GM23338 (cell line): ENCODE results near the gene NTM. TPM values are rescaled to one million over a fixed set of nuclear protein-coding genes. Genes with fewer than 3 reads are reported as not detected.

Experiments used
- ATAC-seq: fragments of 200-7000 bp; cut with Tn5 transposase; 3 replicates; pipeline ENCODE4 v1.9.1; 2020
- DNase-seq: peaks from one replicate; pipeline ENCODE4 v3.0.0-alpha.2; 2015; ENCODE audit warnings: low spot score
- H2AFZ ChIP-seq: fragments of 200-600 bp; sonication (generic); 2 replicates; pipeline ENCODE4 v1.8.0; 2016; ENCODE audit warnings: antibody characterized with exemption, mild to moderate bottlenecking, moderate library complexity
- H3F3A ChIP-seq: fragments of 200-600 bp; sonication (generic); replicated peaks from 2 replicates; pipeline ENCODE4 v1.8.0; 2017; ENCODE audit warnings: antibody characterized with exemption, mixed run types, low read depth
- H3K27ac ChIP-seq: fragments of 200-600 bp; sonication (generic); 2 replicates; pipeline ENCODE4 v1.6.1; 2016; ENCODE audit warnings: low read depth
- H3K27me3 ChIP-seq: fragments of 200-600 bp; sonication (generic); 2 replicates; pipeline ENCODE4 v1.8.0; 2016; ENCODE audit warnings: mild to moderate bottlenecking, mixed run types, moderate library complexity; ENCODE audit not compliant: insufficient read depth
- H3K36me3 ChIP-seq: fragments of 200-600 bp; sonication (generic); 2 replicates; pipeline ENCODE4 v1.8.0; 2016; ENCODE audit warnings: mild to moderate bottlenecking; ENCODE audit not compliant: insufficient read depth
- H3K4me1 ChIP-seq: fragments of 200-600 bp; sonication (generic); 2 replicates; pipeline ENCODE4 v1.8.0; 2016; ENCODE audit warnings: mild to moderate bottlenecking, moderate library complexity; ENCODE audit not compliant: insufficient read depth
- H3K4me2 ChIP-seq: fragments of 200-600 bp; sonication (generic); 2 replicates; pipeline ENCODE4 v1.7.1; 2017; ENCODE audit warnings: mixed run types
- H3K4me3 ChIP-seq: fragments of 200-600 bp; sonication (generic); 2 replicates; pipeline ENCODE4 v1.6.1; 2016; ENCODE audit warnings: mixed run types
- H3K79me2 ChIP-seq: fragments of 200-600 bp; sonication (generic); replicated peaks from 2 replicates; pipeline ENCODE4 v1.8.0; 2017; ENCODE audit warnings: mild to moderate bottlenecking; ENCODE audit not compliant: insufficient read depth
- H3K9me2 ChIP-seq: fragments of 200-600 bp; sonication (generic); 2 replicates; pipeline ENCODE4 v1.8.0; 2017; ENCODE audit not compliant: insufficient read depth
- H4K20me1 ChIP-seq: fragments of 200-600 bp; sonication (generic); replicated peaks from 2 replicates; pipeline ENCODE4 v1.8.0; 2017; ENCODE audit warnings: mild to moderate bottlenecking; ENCODE audit not compliant: insufficient read depth
- H3K27ac Mint-ChIP-seq: 2 replicates; pipeline ENCODE4 v1.8.0; 2020; ENCODE audit warnings: inconsistent platforms, mild to moderate bottlenecking, moderate library complexity, mixed read lengths
- H3K27me3 Mint-ChIP-seq: 3 replicates; pipeline ENCODE4 v1.8.0; 2022; ENCODE audit warnings: low read depth, mild to moderate bottlenecking, moderate library complexity, mixed read lengths, inconsistent platforms; ENCODE audit not compliant: insufficient read depth, poor library complexity
- H3K36me3 Mint-ChIP-seq: 3 replicates; pipeline ENCODE4 v1.8.0; 2021; ENCODE audit warnings: low read depth, mild to moderate bottlenecking, inconsistent platforms, moderate library complexity, mixed read lengths
- H3K4me1 Mint-ChIP-seq: 3 replicates; pipeline ENCODE4 v1.8.0; 2020; ENCODE audit warnings: mild to moderate bottlenecking, inconsistent platforms, mixed read lengths
- H3K4me3 Mint-ChIP-seq: 3 replicates; pipeline ENCODE4 v1.8.0; 2021; ENCODE audit warnings: moderate library complexity, mild to moderate bottlenecking, inconsistent platforms, mixed read lengths
- H3K9me3 Mint-ChIP-seq: 3 replicates; pipeline ENCODE4 v1.8.0; 2020; ENCODE audit warnings: moderate library complexity, mild to moderate bottlenecking, inconsistent platforms, mixed read lengths
- CREB1 ChIP-seq: fragments of 250-450 bp; sonication (Bioruptor Pico); IDR thresholded peaks from 2 replicates; pipeline ENCODE4 v1.5.0; 2020; ENCODE audit warnings: low read depth, mild to moderate bottlenecking, moderate library complexity
- EZH2 ChIP-seq: fragments of 200-600 bp; sonication (generic); IDR thresholded peaks from one replicate; pipeline ENCODE4 v1.8.0; 2017; ENCODE audit warnings: antibody characterized with exemption, mild to moderate bottlenecking, low read depth; ENCODE audit not compliant: unreplicated experiment
- EZH2phosphoT487 ChIP-seq: fragments of 200-600 bp; sonication (generic); IDR thresholded peaks from one replicate; pipeline ENCODE4 v1.8.1; 2018; ENCODE audit warnings: antibody characterized with exemption; ENCODE audit not compliant: unreplicated experiment
- JUNB ChIP-seq: IDR thresholded peaks from one replicate; pipeline ENCODE4 v1.6.1; 2016; ENCODE audit warnings: antibody characterized with exemption; ENCODE audit not compliant: unreplicated experiment
- NANOG ChIP-seq: IDR thresholded peaks from 2 replicates; pipeline ENCODE4 v1.6.1; 2016; ENCODE audit warnings: antibody characterized with exemption, borderline replicate concordance
- POLR2AphosphoS5 ChIP-seq: IDR thresholded peaks from 2 replicates; pipeline ENCODE4 v1.6.1; 2016; ENCODE audit warnings: antibody characterized with exemption, low read depth
- STAT1 ChIP-seq: IDR thresholded peaks from one replicate; pipeline ENCODE4 v1.6.1; 2016; ENCODE audit warnings: antibody characterized with exemption; ENCODE audit not compliant: unreplicated experiment
- ZNF114 ChIP-seq: fragments of 250-450 bp; sonication (Bioruptor Pico); IDR thresholded peaks from 2 replicates; pipeline ENCODE4 v1.5.0; 2020; ENCODE audit warnings: mild to moderate bottlenecking, moderate library complexity
- ZNF331 ChIP-seq: fragments of 250-450 bp; sonication (Bioruptor Pico); IDR thresholded peaks from 2 replicates; pipeline ENCODE4 v1.5.0; 2020; ENCODE audit warnings: low read depth, mild to moderate bottlenecking, moderate library complexity
- polyA plus RNA-seq: library from polyadenylated mRNA; unstranded; fragments of >200 nt; fragmentation: Nextera tagmentation; extraction: Ambion mirVana; gene quantifications from 2 replicates; pipeline ENCODE4 v1.2.1, GENCODE V29; 2016
- total RNA-seq: library from RNA; depleted of rRNA; stranded (reverse); fragments of >200 nt; shearing (Covaris generic); gene quantifications from 2 replicates; pipeline ENCODE4 v1.2.3, GENCODE V29; 2014
- TF ChIP-seq, protein P1 (sequence below): IDR thresholded peaks from 2 replicates; pipeline ENCODE4 v1.6.1; 2016; ENCODE audit warnings: antibody characterized with exemption
- TF ChIP-seq, protein P2 (sequence below): IDR thresholded peaks from one replicate; pipeline ENCODE4 v1.6.1; 2018; ENCODE audit warnings: antibody characterized with exemption; ENCODE audit not compliant: unreplicated experiment
- TF ChIP-seq, protein P3 (sequence below), 2 experiments: fragments of 200-600 bp in 1 of 2; sonication (generic) in 1 of 2; conservative IDR thresholded peaks; 2 replicates each; pipeline versions ENCODE4 v1.5.1 to v1.6.1; 2016 to 2017; ENCODE audit warnings: antibody characterized with exemption in 2 of 2, low read depth in 2 of 2, mild to moderate bottlenecking in 2 of 2, moderate library complexity in 1 of 2
- TF ChIP-seq, protein P4 (sequence below): fragments of 250-450 bp; sonication (Bioruptor Pico); IDR thresholded peaks from 2 replicates; pipeline ENCODE4 v1.5.0; 2020; ENCODE audit warnings: mild to moderate bottlenecking, moderate library complexity

The NTM gene
- total and polyA plus RNA-seq, 2 experiments from 2014 or later, result 10.6 to 14.6 TPM

DNA sequence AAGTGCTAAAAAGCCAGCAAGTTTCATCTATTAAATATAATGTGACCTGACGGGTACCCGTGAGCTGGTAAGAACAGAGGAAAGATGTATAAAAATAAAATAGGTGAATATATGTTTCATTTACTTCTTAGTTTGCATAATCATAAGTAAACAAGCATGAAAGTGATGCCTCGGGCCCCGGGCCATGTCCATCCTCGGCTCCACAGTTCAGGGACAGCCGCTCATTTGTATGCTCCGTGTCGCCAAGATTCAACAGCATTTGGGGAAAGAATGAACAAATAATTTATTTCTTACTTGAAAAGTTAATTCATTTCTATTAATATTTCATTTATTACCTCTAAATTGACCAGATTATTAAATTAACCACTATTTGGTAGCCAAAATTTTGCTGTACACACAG, 251.8 kb downstream of the NTM start:
- no peak overlapping the region for H3K4me2 ChIP-seq
- no peaks in the 10 kb centered on the region for H3K36me3 Mint-ChIP-seq
- H4K20me1 ChIP-seq, result no peaks in the 10 kb centered on the region
- H3K9me2 ChIP-seq, result no peaks in the 10 kb centered on the region
- H3F3A ChIP-seq, result no peaks in the 10 kb centered on the region
- TF ChIP-seq CREB1 (CRISPR knock-in tag) (no peak), ZNF331 (no peak), NANOG (no peak), POLR2AphosphoS5 (no peak), STAT1 (no peak), EZH2 (no peak), ZNF114 (CRISPR knock-in tag) (no peak), EZH2phosphoT487 (no peak), JUNB (no peak)
- TF ChIP-seq, protein P1, sequence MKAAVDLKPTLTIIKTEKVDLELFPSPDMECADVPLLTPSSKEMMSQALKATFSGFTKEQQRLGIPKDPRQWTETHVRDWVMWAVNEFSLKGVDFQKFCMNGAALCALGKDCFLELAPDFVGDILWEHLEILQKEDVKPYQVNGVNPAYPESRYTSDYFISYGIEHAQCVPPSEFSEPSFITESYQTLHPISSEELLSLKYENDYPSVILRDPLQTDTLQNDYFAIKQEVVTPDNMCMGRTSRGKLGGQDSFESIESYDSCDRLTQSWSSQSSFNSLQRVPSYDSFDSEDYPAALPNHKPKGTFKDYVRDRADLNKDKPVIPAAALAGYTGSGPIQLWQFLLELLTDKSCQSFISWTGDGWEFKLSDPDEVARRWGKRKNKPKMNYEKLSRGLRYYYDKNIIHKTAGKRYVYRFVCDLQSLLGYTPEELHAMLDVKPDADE, result no peak
- TF ChIP-seq, protein P2, sequence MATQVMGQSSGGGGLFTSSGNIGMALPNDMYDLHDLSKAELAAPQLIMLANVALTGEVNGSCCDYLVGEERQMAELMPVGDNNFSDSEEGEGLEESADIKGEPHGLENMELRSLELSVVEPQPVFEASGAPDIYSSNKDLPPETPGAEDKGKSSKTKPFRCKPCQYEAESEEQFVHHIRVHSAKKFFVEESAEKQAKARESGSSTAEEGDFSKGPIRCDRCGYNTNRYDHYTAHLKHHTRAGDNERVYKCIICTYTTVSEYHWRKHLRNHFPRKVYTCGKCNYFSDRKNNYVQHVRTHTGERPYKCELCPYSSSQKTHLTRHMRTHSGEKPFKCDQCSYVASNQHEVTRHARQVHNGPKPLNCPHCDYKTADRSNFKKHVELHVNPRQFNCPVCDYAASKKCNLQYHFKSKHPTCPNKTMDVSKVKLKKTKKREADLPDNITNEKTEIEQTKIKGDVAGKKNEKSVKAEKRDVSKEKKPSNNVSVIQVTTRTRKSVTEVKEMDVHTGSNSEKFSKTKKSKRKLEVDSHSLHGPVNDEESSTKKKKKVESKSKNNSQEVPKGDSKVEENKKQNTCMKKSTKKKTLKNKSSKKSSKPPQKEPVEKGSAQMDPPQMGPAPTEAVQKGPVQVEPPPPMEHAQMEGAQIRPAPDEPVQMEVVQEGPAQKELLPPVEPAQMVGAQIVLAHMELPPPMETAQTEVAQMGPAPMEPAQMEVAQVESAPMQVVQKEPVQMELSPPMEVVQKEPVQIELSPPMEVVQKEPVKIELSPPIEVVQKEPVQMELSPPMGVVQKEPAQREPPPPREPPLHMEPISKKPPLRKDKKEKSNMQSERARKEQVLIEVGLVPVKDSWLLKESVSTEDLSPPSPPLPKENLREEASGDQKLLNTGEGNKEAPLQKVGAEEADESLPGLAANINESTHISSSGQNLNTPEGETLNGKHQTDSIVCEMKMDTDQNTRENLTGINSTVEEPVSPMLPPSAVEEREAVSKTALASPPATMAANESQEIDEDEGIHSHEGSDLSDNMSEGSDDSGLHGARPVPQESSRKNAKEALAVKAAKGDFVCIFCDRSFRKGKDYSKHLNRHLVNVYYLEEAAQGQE, result no peak
- TF ChIP-seq, protein P3, sequence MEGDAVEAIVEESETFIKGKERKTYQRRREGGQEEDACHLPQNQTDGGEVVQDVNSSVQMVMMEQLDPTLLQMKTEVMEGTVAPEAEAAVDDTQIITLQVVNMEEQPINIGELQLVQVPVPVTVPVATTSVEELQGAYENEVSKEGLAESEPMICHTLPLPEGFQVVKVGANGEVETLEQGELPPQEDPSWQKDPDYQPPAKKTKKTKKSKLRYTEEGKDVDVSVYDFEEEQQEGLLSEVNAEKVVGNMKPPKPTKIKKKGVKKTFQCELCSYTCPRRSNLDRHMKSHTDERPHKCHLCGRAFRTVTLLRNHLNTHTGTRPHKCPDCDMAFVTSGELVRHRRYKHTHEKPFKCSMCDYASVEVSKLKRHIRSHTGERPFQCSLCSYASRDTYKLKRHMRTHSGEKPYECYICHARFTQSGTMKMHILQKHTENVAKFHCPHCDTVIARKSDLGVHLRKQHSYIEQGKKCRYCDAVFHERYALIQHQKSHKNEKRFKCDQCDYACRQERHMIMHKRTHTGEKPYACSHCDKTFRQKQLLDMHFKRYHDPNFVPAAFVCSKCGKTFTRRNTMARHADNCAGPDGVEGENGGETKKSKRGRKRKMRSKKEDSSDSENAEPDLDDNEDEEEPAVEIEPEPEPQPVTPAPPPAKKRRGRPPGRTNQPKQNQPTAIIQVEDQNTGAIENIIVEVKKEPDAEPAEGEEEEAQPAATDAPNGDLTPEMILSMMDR (conservative IDR thresholded peaks at IDR 0.05; ENCODE audit: low read depth in 2 of 2), result no peak
- TF ChIP-seq, protein P4, sequence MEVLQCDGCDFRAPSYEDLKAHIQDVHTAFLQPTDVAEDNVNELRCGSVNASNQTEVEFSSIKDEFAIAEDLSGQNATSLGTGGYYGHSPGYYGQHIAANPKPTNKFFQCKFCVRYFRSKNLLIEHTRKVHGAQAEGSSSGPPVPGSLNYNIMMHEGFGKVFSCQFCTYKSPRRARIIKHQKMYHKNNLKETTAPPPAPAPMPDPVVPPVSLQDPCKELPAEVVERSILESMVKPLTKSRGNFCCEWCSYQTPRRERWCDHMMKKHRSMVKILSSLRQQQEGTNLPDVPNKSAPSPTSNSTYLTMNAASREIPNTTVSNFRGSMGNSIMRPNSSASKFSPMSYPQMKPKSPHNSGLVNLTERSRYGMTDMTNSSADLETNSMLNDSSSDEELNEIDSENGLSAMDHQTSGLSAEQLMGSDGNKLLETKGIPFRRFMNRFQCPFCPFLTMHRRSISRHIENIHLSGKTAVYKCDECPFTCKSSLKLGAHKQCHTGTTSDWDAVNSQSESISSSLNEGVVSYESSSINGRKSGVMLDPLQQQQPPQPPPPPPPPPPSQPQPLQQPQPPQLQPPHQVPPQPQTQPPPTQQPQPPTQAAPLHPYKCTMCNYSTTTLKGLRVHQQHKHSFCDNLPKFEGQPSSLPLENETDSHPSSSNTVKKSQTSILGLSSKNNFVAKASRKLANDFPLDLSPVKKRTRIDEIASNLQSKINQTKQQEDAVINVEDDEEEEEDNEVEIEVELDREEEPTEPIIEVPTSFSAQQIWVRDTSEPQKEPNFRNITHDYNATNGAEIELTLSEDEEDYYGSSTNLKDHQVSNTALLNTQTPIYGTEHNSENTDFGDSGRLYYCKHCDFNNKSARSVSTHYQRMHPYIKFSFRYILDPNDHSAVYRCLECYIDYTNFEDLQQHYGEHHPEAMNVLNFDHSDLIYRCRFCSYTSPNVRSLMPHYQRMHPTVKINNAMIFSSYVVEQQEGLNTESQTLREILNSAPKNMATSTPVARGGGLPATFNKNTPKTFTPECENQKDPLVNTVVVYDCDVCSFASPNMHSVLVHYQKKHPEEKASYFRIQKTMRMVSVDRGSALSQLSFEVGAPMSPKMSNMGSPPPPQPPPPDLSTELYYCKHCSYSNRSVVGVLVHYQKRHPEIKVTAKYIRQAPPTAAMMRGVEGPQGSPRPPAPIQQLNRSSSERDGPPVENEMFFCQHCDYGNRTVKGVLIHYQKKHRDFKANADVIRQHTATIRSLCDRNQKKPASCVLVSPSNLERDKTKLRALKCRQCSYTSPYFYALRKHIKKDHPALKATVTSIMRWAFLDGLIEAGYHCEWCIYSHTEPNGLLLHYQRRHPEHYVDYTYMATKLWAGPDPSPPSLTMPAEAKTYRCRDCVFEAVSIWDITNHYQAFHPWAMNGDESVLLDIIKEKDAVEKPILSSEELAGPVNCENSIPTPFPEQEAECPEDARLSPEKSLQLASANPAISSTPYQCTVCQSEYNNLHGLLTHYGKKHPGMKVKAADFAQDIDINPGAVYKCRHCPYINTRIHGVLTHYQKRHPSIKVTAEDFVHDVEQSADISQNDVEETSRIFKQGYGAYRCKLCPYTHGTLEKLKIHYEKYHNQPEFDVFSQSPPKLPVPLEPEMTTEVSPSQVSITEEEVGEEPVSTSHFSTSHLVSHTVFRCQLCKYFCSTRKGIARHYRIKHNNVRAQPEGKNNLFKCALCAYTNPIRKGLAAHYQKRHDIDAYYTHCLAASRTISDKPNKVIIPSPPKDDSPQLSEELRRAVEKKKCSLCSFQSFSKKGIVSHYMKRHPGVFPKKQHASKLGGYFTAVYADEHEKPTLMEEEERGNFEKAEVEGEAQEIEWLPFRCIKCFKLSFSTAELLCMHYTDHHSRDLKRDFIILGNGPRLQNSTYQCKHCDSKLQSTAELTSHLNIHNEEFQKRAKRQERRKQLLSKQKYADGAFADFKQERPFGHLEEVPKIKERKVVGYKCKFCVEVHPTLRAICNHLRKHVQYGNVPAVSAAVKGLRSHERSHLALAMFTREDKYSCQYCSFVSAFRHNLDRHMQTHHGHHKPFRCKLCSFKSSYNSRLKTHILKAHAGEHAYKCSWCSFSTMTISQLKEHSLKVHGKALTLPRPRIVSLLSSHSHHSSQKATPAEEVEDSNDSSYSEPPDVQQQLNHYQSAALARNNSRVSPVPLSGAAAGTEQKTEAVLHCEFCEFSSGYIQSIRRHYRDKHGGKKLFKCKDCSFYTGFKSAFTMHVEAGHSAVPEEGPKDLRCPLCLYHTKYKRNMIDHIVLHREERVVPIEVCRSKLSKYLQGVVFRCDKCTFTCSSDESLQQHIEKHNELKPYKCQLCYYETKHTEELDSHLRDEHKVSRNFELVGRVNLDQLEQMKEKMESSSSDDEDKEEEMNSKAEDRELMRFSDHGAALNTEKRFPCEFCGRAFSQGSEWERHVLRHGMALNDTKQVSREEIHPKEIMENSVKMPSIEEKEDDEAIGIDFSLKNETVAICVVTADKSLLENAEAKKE, result no peak
- H3K4me3 ChIP-seq, result no peak overlapping the region
- H2AFZ ChIP-seq, result no peak overlapping the region
- no peak overlapping the region for H3K27ac Mint-ChIP-seq
- no peak overlapping the region for H3K27ac ChIP-seq
- no peaks in the 10 kb centered on the region for H3K79me2 ChIP-seq
- H3K4me1 Mint-ChIP-seq, result peaks cover 15% of the 10 kb centered on the region
- H3K27me3 ChIP-seq, result no peaks in the 10 kb centered on the region
- H3K9me3 Mint-ChIP-seq, result no peaks in the 10 kb centered on the region
- H3K4me1 ChIP-seq, result no peaks in the 10 kb centered on the region
- H3K27me3 Mint-ChIP-seq, result peaks cover 2% of the 10 kb centered on the region
- DNase-seq (no peak), ATAC-seq (no peak)
- no peaks in the 10 kb centered on the region for H3K36me3 ChIP-seq
- no peak overlapping the region for H3K4me3 Mint-ChIP-seq
